AG10803 (cell line): ENCODE measurements around the gene CPSF7.
"Not testable (repeated sequence)": the region's sequence is repeated elsewhere in the genome, so short reads cannot be mapped to it uniquely, and the experiment has no call there.

Experiments
- DNase-seq: peaks from one replicate; pipeline ENCODE4 v3.0.0; 2010; ENCODE audit warnings: low read depth
- H3K4me3 ChIP-seq: 2 replicates; pipeline ENCODE4 v1.5.1; 2011; ENCODE audit warnings: mild to moderate bottlenecking, low read length, control low read depth
- TF ChIP-seq, protein P1 (sequence below): conservative IDR thresholded peaks from 2 replicates; pipeline ENCODE4 v1.5.1; 2011; ENCODE audit warnings: mild to moderate bottlenecking, low read length, control low read depth, inconsistent platforms

CPSF7 gene

DNA sequence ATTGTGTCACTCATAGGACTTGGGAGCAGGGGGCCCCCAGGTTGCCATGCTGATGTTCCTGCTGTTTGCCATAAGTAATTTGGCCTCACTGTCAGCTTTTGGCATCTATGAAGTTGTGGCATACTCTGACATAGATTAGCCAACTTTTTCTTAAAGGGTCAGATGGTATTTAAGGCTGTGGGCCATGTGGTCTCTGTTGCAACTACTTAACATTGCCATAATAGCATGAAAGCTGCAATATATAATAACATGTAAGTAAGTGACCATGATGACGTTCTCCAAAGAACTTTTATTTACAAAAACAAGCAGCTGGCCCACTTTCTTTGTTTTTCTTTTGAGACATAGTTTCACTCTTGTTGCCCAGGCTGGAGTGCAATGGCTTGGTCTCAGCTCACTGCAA, 39.6 kb downstream of the CPSF7 start:
- H3K4me3 ChIP-seq, result no peak overlapping the region
- TF ChIP-seq, protein P1, sequence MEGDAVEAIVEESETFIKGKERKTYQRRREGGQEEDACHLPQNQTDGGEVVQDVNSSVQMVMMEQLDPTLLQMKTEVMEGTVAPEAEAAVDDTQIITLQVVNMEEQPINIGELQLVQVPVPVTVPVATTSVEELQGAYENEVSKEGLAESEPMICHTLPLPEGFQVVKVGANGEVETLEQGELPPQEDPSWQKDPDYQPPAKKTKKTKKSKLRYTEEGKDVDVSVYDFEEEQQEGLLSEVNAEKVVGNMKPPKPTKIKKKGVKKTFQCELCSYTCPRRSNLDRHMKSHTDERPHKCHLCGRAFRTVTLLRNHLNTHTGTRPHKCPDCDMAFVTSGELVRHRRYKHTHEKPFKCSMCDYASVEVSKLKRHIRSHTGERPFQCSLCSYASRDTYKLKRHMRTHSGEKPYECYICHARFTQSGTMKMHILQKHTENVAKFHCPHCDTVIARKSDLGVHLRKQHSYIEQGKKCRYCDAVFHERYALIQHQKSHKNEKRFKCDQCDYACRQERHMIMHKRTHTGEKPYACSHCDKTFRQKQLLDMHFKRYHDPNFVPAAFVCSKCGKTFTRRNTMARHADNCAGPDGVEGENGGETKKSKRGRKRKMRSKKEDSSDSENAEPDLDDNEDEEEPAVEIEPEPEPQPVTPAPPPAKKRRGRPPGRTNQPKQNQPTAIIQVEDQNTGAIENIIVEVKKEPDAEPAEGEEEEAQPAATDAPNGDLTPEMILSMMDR, result no peak
- DNase-seq, result peak; percentile 14

DNA sequence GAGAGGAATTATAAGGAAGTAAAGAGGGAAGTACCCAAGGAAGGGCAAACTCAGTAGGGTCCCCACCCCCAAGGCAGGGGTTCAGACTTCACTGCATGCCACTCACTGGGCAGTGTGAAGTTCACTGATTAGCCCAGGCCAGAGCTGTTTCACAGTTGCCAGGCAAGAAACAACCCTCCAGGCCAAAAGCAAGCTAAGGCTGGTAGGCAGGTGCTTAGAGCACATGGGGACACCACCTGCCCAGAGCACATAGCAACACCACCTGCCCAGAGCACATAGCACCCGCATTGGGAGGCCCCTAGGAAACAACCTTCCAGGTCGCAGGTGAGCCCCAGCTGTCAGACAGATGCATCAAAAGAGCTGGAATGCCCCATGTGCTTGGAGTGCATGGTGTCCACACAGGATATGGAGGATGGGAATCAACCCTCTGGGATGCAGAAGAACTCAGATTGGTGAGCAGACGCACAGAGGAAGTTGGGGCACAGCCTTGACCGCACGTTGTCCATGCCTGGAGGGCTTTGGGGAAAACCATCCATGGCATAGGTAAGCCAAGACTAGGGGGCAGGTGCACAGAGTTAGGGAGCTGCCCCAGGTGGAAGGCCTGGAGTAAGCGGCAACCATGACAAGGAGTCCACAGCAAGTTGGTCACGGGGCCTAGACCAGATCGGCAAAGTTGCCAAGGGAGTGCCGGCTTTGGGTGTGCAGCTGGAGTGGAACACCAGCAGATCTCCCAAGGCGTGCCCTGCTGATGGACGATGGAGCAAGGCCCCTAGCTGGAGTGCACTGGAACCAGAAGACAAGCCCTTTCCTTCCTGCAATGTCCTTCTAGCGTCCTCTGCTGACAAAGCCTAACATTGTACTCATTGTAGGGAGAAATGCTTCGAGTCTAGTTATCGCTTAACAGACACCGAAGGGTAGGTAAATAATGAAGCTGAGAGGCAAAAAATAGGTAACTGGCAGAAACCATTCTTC, 45.2 kb downstream of the CPSF7 start:
- H3K4me3 ChIP-seq, result no peak overlapping the region
- TF ChIP-seq, protein P1, result peak; percentile 38
- DNase-seq, result no peak

DNA sequence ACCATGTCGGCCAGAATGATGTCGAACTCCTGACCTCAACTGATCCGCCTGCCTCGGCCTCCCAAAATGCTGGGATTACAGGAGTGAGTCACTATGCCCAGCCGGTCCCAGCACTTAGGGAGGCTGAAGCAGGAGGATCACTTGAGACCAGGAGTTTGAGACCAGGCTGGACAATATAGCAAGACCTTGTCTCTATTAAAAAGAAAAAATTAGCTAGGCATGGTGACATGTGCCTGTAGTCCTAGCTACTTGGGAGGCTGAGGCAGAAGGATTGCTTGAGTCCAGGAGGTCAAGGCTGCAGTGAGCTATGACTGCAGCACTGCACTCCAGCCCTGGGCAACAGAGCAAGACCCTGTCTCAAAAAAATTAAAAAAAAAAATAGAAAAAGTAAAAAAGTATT, 45.9 kb downstream of the CPSF7 start:
- not testable (repeated sequence) for DNase-seq, H3K4me3 ChIP-seq

DNA sequence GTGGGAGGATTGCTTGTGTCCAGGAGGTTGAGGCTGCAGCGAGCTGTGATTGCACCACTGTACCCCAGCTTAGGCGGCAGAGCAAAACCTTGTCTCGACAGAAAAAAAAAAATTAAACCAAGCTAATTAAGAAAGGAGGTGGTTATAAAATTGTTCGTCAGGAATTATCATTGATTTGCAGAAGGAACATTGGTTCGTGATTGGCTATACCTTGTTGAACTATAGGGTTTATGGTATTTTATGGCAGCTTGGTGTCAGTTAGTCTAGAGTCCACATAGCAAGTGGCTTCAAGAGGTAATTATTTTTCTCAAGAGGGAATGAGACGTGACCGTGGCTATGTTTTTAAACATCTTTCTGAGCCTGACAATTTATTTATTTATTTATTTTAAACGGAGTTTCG, 48.9 kb downstream of the CPSF7 start:
- DNase-seq, result no peak
- TF ChIP-seq, protein P1, result no peak

DNA sequence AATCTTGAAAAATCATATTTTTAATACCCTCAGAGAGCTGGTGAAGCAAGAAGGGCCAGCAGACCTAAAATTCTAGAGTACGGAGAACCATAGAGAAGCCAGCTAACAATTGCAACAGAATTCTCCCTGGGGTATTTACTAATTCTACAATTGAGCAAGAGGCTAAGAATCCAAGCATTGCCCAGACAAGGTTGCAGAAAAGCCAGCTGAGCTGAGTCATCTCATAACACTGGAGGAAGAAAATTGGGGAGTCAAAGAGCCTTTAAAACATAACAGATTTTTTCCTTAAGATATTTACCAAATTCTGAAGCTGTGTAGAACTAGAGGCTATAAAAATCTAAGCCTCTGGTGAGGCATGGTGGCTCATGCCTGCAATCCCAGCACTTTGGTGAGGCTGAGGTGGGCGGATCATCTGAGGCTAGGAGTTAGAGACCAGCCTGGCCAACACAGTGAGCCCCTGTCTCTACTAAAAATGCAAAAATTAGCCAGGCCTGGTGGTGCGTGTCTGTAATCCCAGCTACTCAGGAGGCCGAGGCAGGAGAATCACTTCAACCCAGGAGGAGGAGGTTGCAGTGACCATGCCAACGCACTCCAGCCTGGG, 51.0 kb downstream of the CPSF7 start:
- DNase-seq, result peak; percentile 98
- TF ChIP-seq, protein P1, result no peak

More for the DNA sequence above, 48.9 kb downstream of the CPSF7 start:
- H3K4me3 ChIP-seq, result no peak overlapping the region

DNA sequence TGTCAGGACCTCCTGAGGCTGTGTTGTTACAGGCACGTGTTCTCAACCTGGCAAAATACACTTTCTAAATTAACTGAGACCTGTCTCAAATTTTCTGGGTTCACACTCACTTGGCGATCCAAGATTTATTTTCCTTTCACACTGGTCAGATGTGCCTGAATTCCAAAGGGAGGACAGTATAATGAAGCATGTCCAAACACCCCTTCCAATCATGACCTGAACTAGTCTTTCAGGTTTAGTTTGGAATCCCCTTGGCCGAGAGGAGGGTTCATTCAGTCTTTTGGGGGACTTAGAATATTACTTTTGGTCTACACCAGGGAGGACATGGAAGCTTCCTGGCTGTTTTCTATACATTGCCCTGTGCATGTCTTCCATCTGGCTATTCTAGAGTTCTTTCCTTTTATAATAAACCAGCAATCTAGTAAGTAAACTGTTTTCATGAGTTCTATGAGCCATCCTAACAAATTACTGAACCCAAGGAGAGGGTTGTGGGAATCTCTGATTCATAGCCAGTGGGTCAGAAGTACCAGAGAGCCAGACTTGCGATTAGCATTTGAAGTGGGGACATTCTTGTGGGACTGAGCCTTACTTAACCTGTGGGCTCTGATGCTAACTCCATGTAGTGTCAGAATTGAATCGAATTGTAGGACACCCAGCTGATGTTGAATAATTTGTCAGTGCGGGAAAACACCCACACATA, 52.2 kb downstream of the CPSF7 start:
- no peak overlapping the region for H3K4me3 ChIP-seq
- TF ChIP-seq, protein P1, result no peak
- peak; percentile 60 for DNase-seq

More for the DNA sequence above, 51.0 kb downstream of the CPSF7 start:
- no peak overlapping the region for H3K4me3 ChIP-seq

DNA sequence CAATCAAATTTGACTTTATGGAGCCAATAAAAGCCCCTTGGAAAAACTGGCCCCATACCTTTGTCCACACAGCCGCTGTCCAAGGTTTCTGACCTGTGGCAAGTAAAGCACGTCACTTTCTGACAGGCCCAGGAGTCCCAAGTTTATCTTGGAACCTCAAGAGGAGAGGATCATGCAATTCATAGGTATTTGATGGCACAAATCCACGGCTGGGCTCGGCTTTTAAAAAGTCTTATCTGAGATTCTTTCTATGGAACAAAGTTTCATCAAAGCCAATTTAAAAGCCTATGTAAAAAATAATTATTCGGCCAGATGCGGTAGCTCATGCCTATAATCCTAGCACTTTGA, 54.0 kb downstream of the CPSF7 start:
- no peak overlapping the region for H3K4me3 ChIP-seq
- TF ChIP-seq, protein P1, result no peak
- no peak for DNase-seq
